Activated CD8-positive, alpha-beta memory T cell treated with anti-CD3 and anti-CD28 coated beads for 24 hours (primary cell): ENCODE data around the gene SYNDIG1.

ENCODE experiments used
- DNase-seq: peaks from one replicate; pipeline ENCODE4 v3.0.0-alpha.2; 2020

Gene SYNDIG1

DNA sequence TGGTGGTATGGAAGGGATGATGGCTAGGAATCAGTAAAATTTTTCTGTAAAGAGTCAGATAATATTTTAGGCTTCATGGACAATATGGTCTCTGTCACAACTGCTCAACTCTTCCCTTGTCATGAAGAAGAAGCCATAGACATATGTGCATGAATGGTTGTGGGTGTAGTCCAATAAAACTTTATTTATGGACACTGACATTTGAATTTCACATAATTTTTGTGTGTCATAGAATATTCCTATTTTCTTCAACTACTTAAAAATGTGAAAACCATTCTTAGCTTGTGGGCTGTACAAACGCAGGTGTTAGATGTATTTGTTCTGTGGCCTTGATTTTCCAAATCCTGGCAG is 59.9 kb downstream of the SYNDIG1 start:
- DNase-seq = no peak

DNA sequence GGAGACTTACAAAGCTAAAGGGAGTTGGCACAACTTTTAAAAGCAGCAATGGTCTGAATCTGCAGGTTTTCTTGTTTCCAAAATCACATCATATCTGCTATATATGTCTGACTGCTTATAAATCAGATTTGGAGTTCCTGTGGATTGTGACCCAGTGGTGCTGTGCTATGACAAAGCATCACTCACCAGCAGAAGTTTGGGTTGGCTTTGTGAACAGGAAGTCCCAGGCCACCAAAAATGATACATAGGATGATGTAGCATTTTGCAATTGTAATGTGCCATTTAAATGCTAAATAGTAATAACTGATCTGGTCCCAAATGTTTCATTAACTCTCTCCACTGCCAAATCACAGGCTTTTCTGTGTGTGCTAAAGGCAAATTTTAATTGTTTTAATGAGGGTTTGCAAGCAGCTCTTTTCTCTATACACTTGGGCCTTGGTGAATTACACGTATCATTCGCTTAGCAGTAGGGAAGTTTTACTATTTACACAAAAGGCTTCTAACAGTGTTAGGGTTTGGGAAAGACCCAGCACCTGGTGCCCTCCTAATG is 60.8 kb downstream of the SYNDIG1 start:
- DNase-seq = no peak

DNA sequence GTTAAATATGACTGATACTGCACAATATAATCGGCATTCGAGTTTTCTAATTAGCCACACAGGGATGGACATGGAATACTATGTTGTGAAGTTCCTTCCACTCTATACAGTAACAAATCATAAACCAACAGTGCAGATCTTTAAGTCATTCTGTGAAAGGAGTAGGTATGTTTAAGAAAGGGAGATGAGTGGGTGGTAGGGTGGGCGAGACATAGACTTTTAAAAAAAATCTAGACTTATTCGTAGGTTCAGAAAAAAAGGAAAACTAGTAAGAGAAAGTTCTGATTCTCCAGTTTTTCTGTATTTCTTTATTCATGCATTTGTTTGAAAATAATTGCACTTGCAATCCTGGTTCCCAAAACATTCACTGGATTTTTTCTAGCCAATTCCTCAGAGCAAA is 61.8 kb downstream of the SYNDIG1 start:
- DNase-seq = no peak

DNA sequence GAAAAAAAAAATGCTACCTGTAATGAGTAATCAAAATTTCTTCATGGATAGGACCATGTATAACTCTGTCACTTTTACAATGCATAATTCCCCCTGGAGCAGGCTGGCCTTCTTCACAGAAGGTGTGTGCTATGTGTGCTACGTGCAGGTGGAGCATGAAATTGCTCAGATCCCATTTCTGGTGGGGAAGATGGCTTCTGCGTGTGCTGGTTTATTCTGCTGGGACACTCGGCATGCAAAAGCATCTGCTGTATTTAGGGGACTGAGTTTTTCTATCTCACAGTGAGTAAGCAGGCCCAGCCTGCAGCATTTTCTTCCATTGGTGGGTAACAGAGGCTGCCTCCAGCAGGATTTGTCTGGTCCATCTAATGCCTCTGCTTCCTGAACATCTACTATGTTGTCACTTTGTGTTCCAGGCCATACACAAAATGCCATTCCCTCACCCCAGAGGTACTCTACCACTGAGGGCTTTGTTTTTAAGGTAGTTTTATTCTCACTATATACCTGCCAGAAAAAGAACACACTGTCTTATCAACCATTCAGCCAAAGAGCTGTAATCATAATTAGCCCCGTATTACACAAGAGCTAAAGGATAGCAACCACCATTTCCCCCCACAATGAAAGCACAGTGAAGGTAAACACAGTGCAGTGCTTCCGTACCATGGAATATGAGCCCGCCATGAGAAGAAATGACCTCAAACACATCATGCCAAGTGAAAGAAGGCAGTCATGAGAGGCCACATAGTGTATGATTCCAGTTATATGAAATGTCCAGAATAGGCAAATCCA is 62.4 kb downstream of the SYNDIG1 start:
- no peak for DNase-seq

DNA sequence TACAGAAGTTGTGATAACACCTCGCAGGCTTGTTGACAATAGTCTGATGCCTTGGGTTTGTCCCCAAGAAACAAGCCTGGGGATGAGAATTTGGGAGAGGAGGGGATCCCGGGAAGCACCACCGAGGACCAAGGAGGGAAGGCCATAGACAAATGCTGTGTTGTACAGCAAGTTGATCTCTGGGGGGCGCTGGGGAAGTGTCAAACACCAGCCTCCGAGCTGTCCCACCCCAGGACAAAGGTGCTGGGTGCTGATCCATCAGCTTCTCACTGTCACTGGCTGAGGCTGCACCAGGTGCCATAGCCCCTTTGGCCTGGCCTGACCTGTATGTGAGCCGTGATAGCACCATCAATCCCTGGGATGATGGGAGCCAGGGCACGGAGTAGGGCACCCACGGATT is 64.0 kb downstream of the SYNDIG1 start:
- DNase-seq = no peak

DNA sequence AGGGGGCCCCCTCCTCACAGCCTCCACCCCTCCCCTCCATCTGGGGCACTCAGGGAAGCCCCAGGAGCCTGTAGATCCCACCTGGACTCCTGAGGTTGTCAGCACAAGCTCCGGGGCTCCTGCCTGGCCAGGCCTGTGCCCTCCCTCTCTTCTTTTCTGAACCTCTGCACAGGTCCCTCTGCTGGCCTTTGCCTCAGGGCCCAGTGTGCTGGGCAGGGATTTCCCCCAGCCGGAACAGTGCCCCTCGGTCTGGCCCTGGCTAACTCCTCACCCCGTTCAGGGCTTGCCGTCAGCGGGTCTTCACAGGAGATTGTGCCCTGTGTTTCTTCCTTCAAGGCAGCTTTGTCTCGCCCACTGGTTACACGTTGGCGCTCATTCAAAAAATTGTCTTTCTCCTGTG is 64.9 kb downstream of the SYNDIG1 start:
- DNase-seq = no peak

DNA sequence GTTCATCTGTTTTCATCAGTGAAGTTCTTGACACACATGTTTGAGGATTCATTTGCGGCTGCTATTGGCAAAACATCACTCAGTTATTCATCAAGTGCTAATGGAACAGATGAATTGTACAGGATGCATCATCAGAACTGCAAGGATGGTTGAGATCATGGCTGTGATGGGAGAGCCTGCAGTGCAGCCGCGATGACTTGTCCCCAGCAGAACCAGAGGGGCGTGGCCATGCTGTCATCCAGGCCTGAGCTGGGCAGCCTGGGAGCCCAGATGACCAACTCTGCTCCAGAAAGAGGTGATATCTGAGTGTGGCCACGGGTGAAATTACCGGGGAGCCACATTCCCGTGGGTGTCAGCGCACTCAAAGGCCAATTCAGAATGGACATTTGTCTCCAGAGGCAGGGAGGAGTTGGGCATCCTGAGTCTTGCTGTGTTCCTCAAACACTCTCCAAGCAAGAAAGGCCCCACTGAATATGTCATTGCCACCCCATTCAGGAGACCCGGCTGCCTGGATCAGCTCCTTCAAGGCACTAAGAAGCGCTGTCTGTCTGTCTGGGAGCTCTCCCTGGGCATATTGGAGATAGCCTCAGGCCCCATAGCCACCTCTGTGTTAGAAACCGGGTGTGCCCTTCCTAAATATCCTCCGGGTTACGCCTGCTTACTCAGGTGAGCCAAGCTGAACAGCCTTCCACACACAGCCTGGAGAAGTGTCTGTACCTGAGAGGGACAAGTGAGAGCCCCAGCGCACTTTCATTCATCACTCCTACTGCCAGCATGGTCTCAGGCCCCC is 66.7 kb downstream of the SYNDIG1 start:
- DNase-seq = no peak

DNA sequence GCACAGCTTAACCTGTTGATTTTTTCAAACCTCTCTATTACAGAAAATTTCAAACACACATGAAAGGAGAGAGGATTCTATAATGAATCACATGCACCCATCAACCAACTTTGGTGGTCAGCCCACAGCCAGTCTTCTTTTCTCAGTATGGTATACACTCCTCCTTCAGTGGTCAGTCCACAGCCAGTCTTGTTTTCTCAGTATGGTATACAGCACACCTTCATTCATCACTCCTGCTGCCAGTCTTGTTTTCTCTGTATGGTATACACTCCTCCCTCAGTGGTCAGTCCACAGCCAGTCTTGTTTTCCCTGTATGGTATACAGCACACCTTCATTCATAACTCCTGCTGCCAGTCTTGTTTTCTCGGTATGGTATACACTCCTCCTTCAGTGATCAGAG is 67.8 kb downstream of the SYNDIG1 start:
- no peak for DNase-seq

DNA sequence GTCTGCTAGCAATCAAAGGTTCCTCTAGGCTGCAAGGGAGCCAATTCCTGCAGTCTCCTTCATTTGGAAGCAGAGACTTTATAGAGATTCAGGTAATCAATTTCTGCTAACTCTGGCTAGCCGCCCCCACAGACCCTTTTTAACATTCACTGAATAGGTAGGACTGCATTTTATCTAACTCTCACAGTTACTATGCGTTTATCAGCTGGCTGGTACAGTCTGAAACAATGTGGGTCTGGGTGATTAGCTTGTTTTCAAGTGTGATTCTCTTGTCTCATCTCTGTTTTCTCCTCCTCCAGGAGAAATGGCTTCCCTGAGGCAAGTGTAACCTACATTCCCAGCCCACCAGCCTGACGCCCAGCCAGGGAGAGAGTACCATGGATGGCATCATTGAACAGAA is 73.3 kb downstream of the SYNDIG1 start:
- DNase-seq = no peak

DNA sequence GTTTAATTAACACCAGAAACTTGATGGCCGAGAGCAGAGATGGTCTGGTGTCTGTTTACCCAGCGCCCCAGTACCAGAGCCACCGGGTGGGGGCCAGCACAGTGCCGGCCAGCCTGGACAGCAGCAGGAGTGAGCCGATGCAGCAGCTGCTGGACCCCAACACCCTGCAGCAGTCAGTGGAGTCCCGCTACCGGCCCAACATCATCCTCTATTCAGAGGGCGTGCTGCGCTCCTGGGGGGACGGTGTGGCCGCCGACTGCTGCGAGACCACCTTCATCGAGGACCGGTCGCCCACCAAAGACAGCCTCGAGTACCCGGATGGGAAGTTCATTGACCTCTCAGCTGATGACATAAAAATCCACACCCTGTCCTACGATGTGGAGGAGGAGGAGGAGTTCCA is 73.7 kb downstream of the SYNDIG1 start:
- no peak for DNase-seq

DNA sequence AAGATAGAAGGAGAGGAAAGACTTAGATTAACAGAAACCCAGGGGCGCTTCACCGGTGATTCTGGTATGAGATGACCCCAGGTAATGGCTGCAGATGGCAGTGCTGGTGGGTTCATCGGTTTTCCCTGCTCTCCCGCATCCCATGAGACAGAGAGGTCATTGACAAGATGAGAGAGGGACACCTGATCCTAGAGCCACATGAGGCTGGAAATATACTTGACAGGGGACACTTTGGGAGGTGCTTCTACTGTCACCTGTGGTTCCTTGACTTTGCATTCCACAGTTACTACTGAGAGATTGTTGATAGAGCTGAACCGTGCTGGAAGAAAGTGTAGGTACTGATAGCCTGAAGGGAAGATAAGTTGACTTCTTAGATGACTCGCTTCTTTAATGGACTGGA is 74.3 kb downstream of the SYNDIG1 start:
- DNase-seq = no peak

DNA sequence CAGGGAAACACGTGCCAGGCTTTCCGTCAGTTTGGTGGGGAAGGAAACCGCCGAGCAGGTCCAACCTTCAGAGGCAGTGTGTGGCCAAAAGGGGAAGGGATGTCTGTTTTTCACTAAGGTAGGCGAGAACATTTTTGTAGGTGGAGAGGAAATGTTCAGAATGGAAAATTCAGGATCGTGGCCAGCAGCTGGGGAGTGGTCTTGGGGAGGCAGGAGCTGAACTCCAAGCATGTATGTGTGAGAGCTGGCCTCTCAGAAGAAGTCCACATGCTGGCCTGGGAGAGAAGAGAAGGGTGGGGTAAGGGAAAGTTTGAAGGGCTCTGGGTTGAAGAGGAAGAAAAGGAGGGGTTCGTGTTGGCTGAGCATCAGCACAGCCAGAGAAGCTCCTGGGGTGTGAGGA is 74.9 kb downstream of the SYNDIG1 start:
- DNase-seq = no peak

DNA sequence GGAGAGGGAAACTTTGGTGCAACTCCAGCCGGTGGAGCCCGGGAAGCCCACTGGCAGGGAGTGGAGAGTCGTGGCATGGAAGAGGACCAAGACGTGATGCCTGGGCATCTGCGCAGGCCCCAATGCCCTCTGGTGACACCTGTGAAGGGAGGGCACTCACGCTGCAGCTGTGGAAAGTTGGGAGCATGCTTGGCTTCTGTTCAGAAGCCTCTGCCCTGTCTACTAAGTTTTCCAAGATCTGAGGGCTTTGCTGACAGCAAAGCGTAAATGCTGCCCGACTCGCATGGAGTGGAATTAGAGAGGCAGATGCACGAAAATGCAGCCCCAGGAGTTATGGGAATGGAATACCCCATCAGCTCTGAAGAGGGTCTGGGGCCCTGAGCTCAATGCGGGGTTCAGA is 75.7 kb downstream of the SYNDIG1 start:
- DNase-seq = no peak

DNA sequence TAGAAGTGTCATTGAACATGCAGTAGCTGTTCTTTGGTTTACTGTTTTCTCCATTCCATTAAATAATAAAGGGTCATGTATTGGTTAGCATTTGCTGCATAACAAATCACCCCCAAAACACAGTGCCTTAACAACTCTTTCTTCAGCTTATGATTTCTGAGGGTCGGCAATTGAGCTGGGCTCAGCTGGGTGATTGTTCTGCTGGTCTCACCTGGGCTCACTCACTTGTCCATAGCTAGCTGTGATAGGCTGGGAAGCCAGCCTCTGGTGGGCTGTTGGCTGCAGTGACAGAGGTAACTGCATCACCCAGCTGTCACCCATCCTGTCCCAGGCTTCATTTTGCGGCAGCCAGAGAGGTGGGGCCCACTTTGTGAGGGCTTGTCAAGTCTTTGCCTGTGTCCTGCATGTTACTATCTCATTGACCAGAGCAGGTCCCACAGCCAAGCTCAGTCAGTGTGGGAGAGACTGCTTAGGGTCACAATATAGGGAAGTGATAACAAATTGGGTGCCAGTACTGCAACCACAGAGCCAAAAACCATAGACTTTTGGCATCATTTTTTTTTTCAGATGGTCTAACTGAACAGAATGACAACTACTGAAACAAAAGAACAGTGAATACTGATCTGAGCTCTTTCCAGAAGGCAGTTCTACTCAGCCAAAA is 76.9 kb downstream of the SYNDIG1 start:
- DNase-seq = no peak

DNA sequence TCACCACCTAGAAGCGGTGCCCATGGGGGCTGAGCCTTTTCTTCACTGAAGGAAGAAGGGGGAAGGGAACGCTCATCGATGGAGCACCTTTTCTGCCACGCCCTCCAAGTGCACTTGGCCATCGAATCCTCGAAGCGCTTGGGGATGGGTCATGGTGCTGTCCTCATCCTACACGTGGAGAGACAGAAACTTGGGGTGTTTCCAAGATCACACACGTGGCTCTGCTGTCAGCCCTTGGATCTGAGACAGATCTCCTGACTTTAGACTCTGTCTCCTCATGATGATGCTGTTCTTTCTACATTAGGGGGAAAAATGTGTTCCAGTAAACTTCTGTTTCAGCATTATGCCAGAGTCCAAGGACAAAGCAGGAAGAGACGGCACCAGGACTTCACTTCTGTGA is 78.5 kb downstream of the SYNDIG1 start:
- no peak for DNase-seq

DNA sequence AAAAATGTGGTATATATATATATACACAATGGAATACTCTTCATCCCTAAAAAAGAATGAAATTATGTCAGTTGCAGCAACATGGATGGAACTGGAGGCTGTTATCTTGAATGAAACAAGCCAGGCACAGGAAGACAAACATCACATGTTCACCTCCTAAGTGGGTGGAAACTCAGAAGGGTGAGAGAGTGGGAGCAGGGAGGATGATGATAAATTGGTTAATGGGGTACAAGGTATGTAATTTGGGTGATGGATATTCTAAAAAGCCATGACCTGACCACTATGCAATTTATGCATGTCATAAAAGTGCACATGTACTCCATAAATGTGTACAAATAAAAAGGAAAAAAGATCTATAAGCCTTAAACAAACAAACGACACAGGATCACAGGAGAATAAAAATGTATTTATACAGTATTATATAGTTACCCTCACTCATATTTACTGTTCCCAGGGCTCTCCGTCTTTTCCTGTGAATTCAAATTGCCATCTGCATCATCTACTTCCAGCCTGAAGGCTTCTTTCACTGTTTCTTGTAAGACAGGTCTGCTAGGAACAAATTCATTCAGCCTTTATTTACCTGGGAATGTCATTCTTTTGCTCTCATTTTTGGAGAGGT is 89.8 kb downstream of the SYNDIG1 start:
- DNase-seq = no peak

DNA sequence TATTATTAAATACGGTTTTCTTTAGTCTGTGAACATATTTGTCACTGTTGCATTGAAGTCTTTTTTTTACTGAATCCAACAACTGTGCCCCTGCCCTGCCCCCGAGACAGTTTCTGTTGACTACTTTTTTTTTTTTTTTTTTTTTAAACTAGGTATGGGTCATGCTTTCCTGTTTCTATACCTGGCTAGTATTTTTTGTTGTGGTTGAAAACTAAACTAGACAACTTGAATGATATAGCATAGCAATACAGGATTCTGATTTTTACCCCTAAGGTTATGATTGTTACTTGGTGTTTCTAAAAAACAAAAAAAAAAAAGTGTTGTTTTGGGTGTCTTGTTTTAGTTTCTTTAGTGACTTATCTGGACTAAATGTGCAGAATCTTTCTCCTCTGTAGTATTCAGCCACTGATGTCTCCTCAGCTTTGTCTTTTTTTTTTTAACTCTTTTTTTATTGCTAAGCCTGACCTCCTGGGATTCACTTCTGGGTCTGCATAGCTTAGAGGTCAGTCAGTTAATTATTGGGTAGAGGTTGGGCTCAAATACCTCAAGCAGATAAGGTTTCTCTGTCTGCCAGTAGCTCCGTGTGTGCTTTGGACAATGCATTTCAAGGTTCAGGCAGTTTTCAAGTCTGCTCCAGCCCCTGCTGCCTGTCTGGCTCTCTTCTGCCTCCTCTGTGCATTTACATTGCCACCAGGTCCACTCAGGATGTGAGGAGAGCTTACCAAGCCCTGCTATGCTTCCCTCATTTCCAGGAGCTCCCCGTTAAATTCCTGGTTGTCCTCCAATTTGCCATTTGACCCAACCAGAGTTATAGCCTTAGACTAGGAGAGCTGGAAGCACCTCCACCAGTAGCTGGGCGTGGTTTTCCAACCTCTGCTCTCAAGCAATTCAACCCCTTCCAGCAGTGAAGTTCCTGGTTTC is 91.4 kb downstream of the SYNDIG1 start:
- no peak for DNase-seq

DNA sequence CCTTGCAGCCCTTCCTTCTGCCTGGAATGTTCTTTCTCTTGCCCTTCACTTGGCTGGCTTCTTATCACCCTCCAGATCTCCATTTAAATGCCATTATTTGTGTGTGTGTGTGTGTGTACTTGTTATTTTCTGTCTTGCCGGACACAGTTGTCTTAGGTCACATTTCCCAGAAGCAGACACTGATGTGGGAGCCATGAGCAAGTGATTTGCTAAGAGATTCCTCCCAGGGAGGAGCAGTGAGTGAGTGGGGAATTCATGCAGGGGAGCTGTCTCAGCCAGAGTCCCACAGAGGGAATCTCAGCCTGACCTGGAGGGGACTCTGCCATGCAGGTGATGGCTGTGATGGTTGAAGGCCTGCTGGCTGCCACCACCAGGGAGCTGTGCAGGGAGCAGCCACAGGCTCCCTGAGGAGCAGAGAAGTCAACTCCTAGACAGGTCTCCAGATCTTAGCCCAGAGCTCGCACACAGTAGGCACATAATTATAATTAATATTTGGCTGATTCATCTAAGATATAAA is 96.5 kb downstream of the SYNDIG1 start:
- no peak for DNase-seq

DNA sequence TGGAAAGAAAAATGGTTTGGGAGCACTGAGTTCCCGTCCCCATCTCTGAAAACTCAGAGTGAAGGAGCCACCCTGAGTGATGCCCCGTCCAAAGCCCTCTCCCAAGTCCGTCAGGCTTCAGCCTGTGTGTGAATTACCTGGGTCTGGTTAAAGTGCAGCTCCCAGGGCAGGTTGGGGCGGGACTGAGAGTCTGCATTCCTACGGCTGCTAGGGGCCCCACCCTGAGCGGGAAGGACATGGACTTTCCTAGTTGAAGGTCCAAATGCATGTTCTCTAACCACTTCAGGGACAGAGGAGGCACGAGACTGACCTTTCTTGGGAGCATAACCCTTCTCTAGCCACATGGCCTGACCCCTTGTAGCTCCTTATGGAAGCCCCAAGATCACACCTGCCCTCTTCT is 97.2 kb downstream of the SYNDIG1 start:
- no peak for DNase-seq

DNA sequence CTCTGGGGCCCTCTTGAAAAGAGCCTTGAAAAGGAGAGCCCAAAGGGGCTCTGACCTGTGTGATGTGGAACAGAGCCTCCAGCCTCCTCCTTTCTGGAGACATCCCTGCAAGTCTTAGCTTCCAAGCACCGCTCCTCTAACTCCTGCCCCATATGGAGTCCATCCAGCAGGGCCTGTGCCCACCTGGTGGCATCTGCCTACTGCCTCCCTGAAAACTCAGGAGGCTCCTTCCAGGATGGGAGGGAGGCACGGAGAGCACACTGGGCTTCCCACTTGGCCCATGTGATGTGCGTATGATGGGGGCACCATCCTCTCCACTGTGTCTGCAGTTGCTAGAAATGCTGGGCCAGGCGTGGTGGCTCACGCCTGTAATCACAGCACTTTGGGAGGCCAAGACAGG is 98.1 kb downstream of the SYNDIG1 start:
- DNase-seq = no peak

DNA sequence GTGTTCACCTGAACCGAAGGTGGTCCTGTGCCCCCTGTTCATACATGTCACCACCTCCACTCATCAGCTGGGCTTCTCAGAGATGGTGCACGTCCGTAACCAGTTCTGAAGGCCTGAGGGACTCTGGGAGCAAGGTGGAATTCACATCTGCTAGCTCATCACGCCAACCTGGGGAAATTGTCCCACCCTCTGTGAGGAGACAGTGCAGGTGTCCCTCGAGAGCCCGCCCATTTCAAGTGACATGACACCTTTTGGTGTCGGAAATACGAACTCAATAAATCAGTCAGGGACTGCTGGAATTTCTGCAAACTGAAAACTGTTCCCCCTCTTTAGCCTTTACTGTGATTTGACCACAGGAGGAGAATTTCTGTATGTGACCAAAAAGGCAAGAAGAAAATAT is 99.4 kb downstream of the SYNDIG1 start:
- no peak for DNase-seq

DNA sequence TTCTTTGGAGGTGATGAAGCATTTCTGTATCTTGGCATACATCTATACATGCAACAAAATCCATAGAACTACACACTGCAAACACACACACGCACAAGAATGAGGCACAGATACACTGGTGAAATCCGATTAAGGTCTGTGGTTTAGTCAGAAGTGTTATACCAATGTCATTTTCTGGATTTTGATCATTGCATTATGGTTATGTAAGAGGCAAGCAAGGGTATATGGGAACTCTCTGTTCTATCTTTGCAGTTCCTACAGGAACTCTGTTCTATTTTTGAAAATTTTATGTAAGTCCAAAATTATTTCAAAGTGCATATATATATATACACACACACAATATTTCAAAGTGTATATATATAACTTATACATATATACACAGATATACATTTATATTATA is 101.7 kb downstream of the SYNDIG1 start:
- no peak for DNase-seq
